Left lobe of liver (tissue), 2 donors: ENCODE data around the gene TSHZ2. TPM values are rescaled to one million over a fixed set of nuclear protein-coding genes. Genes with fewer than 3 reads are reported as not detected.
A peak's percentile ranks its signal among the peaks of the same experiment; 100 is the strongest.

Experiments used
- ATAC-seq: fragments of 200-7000 bp; cut with Tn5 transposase; one replicate; pipeline ENCODE4 v1.9.1; 2020; ENCODE audit warnings: mild to moderate bottlenecking, moderate library complexity
- DNase-seq: peaks from one replicate; pipeline ENCODE4 v3.0.0-alpha.2; 2020; ENCODE audit warnings: low spot score
- total RNA-seq: library from RNA; stranded (reverse); gene quantifications from one replicate; pipeline ENCODE4 v1.2.1, GENCODE V29; 2021
- donor health status: DM: no; HTN: no; CAD: no; lungs with moderate emphysema.
- donor health status: DM: no; HTN: yes; CAD: no.

The TSHZ2 gene
- total RNA-seq, 1 donor from 2014 or later = 19.0 TPM

- DNase-seq = no peak
- ATAC-seq = no peak
Measured at GRCh38 chr20:53222932-53223331, 250.8 kb downstream of the TSHZ2 start.

- DNase-seq (no peak), ATAC-seq (no peak)
Measured at GRCh38 chr20:53223626-53224172, 251.5 kb downstream of the TSHZ2 start.

GRCh38 chr20:53224851-53225250, 252.7 kb downstream of the TSHZ2 start:
- ATAC-seq = no peak

GRCh38 chr20:53226826-53227225, 254.7 kb downstream of the TSHZ2 start:
- no peak for DNase-seq
- ATAC-seq = no peak

More at GRCh38 chr20:53224851-53225250, 252.7 kb downstream of the TSHZ2 start:
- no peak for DNase-seq

GRCh38 chr20:53227523-53227922, 255.4 kb downstream of the TSHZ2 start:
- DNase-seq (no peak), ATAC-seq (peak; percentile 44)

- no peak for ATAC-seq
- no peak for DNase-seq
Measured at GRCh38 chr20:53231061-53231460, 258.9 kb downstream of the TSHZ2 start.

- ATAC-seq = no peak
- DNase-seq = no peak
Measured at GRCh38 chr20:53237461-53237860, 265.3 kb downstream of the TSHZ2 start.

- ATAC-seq (no peak), DNase-seq (no peak)
Measured at GRCh38 chr20:53238121-53238660, 266.0 kb downstream of the TSHZ2 start.

GRCh38 chr20:53243152-53243551, 271.0 kb downstream of the TSHZ2 start:
- no peak for ATAC-seq
- no peak for DNase-seq

GRCh38 chr20:53244711-53245110, 272.6 kb downstream of the TSHZ2 start:
- DNase-seq (no peak), ATAC-seq (no peak)

- DNase-seq = no peak
Measured at GRCh38 chr20:53245574-53245973, 273.4 kb downstream of the TSHZ2 start.

GRCh38 chr20:53247468-53248103, 275.4 kb downstream of the TSHZ2 start:
- ATAC-seq (no peak), DNase-seq (no peak)

More at GRCh38 chr20:53245574-53245973, 273.4 kb downstream of the TSHZ2 start:
- peak; percentile 47 for ATAC-seq

- no peak for DNase-seq
- ATAC-seq = no peak
Measured at GRCh38 chr20:53250456-53250855, 278.3 kb downstream of the TSHZ2 start.

GRCh38 chr20:53252002-53252401, 279.8 kb downstream of the TSHZ2 start:
- DNase-seq (no peak), ATAC-seq (no peak)

GRCh38 chr20:53253668-53254067, 281.5 kb downstream of the TSHZ2 start:
- ATAC-seq (no peak), DNase-seq (no peak)

GRCh38 chr20:53255102-53255710, 283.0 kb downstream of the TSHZ2 start:
- DNase-seq (no peak), ATAC-seq (no peak)

GRCh38 chr20:53258741-53259140, 286.6 kb downstream of the TSHZ2 start:
- ATAC-seq = no peak
- no peak for DNase-seq

- ATAC-seq (no peak), DNase-seq (no peak)
Measured at GRCh38 chr20:53260168-53260567, 288.0 kb downstream of the TSHZ2 start.

- DNase-seq = no peak
Measured at GRCh38 chr20:53260591-53260990, 288.4 kb downstream of the TSHZ2 start.

GRCh38 chr20:53262365-53262764, 290.2 kb downstream of the TSHZ2 start:
- ATAC-seq (no peak), DNase-seq (no peak)

More at GRCh38 chr20:53260591-53260990, 288.4 kb downstream of the TSHZ2 start:
- no peak for ATAC-seq

- no peak for ATAC-seq
- DNase-seq = no peak
Measured at GRCh38 chr20:53263554-53264438, 291.6 kb downstream of the TSHZ2 start.
